ENCODE data around the gene CPO.

- TF ChIP-seq, protein P1, sequence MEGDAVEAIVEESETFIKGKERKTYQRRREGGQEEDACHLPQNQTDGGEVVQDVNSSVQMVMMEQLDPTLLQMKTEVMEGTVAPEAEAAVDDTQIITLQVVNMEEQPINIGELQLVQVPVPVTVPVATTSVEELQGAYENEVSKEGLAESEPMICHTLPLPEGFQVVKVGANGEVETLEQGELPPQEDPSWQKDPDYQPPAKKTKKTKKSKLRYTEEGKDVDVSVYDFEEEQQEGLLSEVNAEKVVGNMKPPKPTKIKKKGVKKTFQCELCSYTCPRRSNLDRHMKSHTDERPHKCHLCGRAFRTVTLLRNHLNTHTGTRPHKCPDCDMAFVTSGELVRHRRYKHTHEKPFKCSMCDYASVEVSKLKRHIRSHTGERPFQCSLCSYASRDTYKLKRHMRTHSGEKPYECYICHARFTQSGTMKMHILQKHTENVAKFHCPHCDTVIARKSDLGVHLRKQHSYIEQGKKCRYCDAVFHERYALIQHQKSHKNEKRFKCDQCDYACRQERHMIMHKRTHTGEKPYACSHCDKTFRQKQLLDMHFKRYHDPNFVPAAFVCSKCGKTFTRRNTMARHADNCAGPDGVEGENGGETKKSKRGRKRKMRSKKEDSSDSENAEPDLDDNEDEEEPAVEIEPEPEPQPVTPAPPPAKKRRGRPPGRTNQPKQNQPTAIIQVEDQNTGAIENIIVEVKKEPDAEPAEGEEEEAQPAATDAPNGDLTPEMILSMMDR (IDR thresholded peaks at IDR 0.05 in 4 of 5, conservative IDR thresholded peaks at IDR 0.05 in 1 of 5) = no peak
- TF ChIP-seq POLR2A (IDR thresholded peaks at IDR 0.05) = no peak
These were observed 1.2 kb downstream of the CPO start for GRCh38 chr2:206940546-206940945.
